Nephron (organoid): ENCODE measurements around the gene OTUD7B.

Experiments used
- H3K27ac Mint-ChIP-seq, 3 experiments: 2 replicates each; pipeline ENCODE4 v1.8.0; 2020; ENCODE audit warnings: mixed read lengths in 3 of 3, mild to moderate bottlenecking in 2 of 3, moderate library complexity in 1 of 3
- H3K27me3 Mint-ChIP-seq: 2 replicates; pipeline ENCODE4 v1.8.0; 2021; ENCODE audit warnings: low read depth, mild to moderate bottlenecking, moderate library complexity, mixed read lengths
- H3K36me3 Mint-ChIP-seq: 2 replicates; pipeline ENCODE4 v1.8.0; 2020; ENCODE audit warnings: low read depth, mixed read lengths
- H3K4me1 Mint-ChIP-seq: 2 replicates; pipeline ENCODE4 v1.8.0; 2020; ENCODE audit warnings: mixed read lengths
- H3K4me3 Mint-ChIP-seq, 3 experiments: 2 replicates each; pipeline ENCODE4 v1.8.0; 2020; ENCODE audit warnings: mild to moderate bottlenecking in 3 of 3, mixed read lengths in 3 of 3, moderate library complexity in 2 of 3
- H3K9me3 Mint-ChIP-seq: 2 replicates; pipeline ENCODE4 v1.8.0; 2020; ENCODE audit warnings: mixed read lengths
- TF ChIP-seq, protein P1 (sequence below), 3 experiments: fragments of 200-600 bp; sonication (generic); IDR thresholded peaks; one replicate each; pipeline ENCODE4 v1.5.0; 2021; ENCODE audit warnings: antibody characterized with exemption in 3 of 3; ENCODE audit not compliant: unreplicated experiment in 3 of 3

The OTUD7B gene

DNA sequence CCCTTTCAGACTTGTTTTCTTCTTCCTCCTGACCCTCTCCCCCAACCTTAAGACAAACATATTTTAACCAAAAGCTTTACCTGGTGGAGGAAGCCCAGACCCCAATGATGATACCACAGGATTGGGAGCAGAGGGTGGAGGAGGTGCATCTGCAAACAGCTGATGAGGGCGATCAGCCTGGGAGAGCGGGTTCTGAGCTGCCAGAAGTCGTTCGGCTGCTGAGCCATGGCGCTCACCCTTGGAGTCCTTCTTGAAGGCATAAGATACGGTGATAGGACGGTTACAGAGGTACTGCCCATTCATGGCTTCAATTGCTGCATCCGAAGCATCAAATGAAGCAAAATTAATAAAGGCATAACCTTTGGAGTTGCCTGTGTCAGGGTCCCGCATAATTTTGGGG lies 84.2 kb downstream of the OTUD7B start:
- Mint-ChIP-seq H3K27ac (no peak overlapping the region), H3K36me3 (peaks cover 58% of the 10 kb centered on the region), H3K4me1 (peaks cover 46% of the 10 kb centered on the region), H3K27me3 (no peaks in the 10 kb centered on the region), H3K4me3 (peak overlapping the region; percentile 97 to 98 (median 97)), H3K9me3 (no peaks in the 10 kb centered on the region)
- TF ChIP-seq, protein P1, sequence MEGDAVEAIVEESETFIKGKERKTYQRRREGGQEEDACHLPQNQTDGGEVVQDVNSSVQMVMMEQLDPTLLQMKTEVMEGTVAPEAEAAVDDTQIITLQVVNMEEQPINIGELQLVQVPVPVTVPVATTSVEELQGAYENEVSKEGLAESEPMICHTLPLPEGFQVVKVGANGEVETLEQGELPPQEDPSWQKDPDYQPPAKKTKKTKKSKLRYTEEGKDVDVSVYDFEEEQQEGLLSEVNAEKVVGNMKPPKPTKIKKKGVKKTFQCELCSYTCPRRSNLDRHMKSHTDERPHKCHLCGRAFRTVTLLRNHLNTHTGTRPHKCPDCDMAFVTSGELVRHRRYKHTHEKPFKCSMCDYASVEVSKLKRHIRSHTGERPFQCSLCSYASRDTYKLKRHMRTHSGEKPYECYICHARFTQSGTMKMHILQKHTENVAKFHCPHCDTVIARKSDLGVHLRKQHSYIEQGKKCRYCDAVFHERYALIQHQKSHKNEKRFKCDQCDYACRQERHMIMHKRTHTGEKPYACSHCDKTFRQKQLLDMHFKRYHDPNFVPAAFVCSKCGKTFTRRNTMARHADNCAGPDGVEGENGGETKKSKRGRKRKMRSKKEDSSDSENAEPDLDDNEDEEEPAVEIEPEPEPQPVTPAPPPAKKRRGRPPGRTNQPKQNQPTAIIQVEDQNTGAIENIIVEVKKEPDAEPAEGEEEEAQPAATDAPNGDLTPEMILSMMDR (IDR thresholded peaks at IDR 0.05; ENCODE audit: unreplicated experiment in 3 of 3) = no peak

DNA sequence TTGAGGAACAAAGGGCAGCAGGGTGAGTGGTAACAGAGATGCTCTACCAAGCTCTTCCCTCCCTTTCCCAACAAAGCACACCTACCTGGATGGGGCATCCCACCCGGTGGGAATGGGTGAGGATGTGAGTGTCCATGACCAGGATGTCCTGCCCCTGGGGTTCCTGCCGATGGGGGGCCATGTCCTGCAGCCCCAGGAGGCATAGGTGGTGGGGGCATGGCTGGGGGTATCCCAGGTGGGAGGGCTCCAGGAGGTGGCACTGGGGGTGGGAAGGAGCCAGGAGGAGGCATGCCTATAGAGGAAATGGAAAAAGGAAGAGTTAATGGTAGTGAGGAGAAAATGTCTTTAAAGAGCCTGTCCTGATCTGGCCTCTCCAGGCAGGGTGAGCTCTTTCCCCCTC lies 84.8 kb downstream of the OTUD7B start:
- H3K27ac Mint-ChIP-seq = no peak overlapping the region
- H3K9me3 Mint-ChIP-seq = no peaks in the 10 kb centered on the region
- TF ChIP-seq, protein P1 (IDR thresholded peaks at IDR 0.05; ENCODE audit: unreplicated experiment in 3 of 3) = no peak
- no peaks in the 10 kb centered on the region for H3K27me3 Mint-ChIP-seq
- H3K36me3 Mint-ChIP-seq = peaks cover 52% of the 10 kb centered on the region
- H3K4me3 Mint-ChIP-seq = peak overlapping the region; percentile 97 to 98 (median 97)
- H3K4me1 Mint-ChIP-seq = peaks cover 45% of the 10 kb centered on the region

DNA sequence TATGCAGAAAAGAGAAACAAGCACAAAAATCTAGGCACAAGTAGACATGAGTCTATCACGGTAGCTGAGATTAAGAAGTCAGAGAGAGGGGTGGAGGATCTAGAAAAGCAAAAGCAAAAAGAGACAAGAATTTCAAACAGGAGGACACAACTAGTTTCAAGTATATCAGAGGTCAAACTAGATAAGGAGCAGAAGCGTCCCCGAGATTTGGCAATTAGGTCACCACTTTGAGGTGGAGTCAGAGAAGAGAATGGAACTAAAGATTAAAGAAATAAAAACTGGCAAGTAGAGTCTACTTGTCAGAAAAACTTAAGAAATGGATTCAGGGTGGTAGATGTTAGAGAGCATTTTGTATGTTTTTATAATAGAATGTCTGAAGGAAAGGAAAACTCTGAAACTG lies 85.2 kb downstream of the OTUD7B start:
- H3K27me3 Mint-ChIP-seq = no peaks in the 10 kb centered on the region
- TF ChIP-seq, protein P1 (IDR thresholded peaks at IDR 0.05; ENCODE audit: unreplicated experiment in 3 of 3) = no peak
- no peaks in the 10 kb centered on the region for H3K9me3 Mint-ChIP-seq
- peak overlapping the region; percentile 97 to 98 (median 97) for H3K4me3 Mint-ChIP-seq
- peaks cover 48% of the 10 kb centered on the region for H3K36me3 Mint-ChIP-seq
- peak overlapping the region in 2 of 3 experiments; percentile 19 to 22 for H3K27ac Mint-ChIP-seq
- H3K4me1 Mint-ChIP-seq = peaks cover 41% of the 10 kb centered on the region

DNA sequence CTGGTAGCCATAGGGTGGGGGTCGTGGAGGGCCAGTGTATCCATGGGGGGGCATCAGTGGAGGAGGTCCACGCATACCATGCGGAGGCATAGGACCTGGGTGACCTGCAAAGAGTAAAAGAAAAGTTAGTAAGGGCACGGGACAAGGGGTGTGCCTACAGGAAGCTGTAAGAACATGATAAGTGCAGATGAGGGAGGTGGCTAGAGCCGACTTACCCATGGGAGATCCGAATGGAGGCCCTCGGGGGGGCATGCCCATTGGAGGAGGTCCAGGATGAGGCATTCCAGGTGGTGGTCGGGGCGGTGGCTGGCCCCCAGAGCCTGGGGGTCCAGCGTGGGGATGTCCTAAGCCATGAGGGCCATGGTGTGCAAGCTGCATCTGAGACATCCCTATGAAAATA lies 86.9 kb downstream of the OTUD7B start:
- no peaks in the 10 kb centered on the region for H3K9me3 Mint-ChIP-seq
- H3K36me3 Mint-ChIP-seq = peaks cover 48% of the 10 kb centered on the region
- TF ChIP-seq, protein P1 (IDR thresholded peaks at IDR 0.05; ENCODE audit: unreplicated experiment in 3 of 3) = no peak
- H3K4me1 Mint-ChIP-seq = peaks cover 24% of the 10 kb centered on the region
- peak overlapping the region in 1 of 3 experiments; percentile 63 for H3K27ac Mint-ChIP-seq
- no peaks in the 10 kb centered on the region for H3K27me3 Mint-ChIP-seq
- H3K4me3 Mint-ChIP-seq = peak overlapping the region; percentile 51 to 77 (median 59)

DNA sequence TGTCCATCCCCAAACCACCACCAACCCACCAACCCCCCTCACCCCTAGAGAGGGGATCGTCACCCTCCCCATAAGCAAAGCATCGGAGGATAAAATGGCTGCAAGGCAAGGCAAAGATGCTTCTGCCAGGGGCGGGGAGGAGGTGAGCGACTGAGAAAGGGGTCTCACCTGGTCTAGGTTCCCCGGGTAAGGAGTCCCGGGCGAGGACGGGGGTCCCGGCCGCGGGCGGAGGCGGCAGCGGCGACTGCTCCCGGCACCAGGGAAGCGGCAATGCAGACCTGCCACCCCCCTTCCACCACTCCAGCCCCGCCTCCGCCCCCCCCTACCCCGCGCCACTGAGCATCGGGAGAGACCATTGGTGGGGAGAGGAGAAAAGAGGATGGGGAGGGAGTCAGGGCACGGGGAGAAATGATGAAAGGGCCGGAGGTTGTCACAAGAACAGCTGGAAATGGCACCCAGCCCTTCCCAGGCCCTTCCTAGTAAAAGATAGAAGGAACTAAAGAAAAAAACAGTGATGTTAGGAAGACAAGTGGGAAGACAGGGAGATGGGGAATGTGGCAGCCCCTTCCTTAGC lies 92.9 kb downstream of the OTUD7B start, which contains the start of gene SV2A:
Gene SV2A (minus strand): TSS at position 274 of the 574 bp plus-strand sequence. CDS start 4,004 bp downstream, outside the sequence.
- Mint-ChIP-seq H3K4me1 (peaks cover 33% of the 10 kb centered on the region), H3K4me3 (peak within 1 kb of the TSS; percentile 77 to 93 (median 93)), H3K27ac (peak within 1 kb of the TSS; percentile 21 to 50 (median 45)), H3K36me3 (peaks cover 20% of the 10 kb centered on the region), H3K9me3 (no peaks in the 10 kb centered on the region), H3K27me3 (no peaks in the 10 kb centered on the region)
- TF ChIP-seq, protein P1 (IDR thresholded peaks at IDR 0.05; ENCODE audit: unreplicated experiment in 3 of 3) = no peak

DNA sequence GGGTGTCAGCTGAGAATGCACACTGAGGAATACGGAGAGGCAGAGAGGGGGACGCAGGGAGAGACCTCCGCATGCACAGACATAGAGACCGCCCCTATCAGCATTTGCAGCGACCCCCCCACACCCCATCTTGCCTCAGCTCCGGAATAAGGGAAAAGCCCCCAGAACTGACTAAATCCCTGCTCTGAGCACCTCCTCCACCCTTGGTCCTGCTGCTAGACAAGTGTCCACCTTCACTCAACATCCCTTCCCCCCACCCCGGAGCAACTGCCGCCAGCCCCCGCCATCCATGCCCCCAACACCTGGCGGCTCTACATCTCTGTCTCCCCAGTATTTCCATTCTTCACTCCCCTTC lies 93.7 kb downstream of the OTUD7B start:
- H3K27me3 Mint-ChIP-seq = no peaks in the 10 kb centered on the region
- H3K9me3 Mint-ChIP-seq = no peaks in the 10 kb centered on the region
- peak overlapping the region in 1 of 3 experiments; percentile 11 for H3K27ac Mint-ChIP-seq
- H3K4me3 Mint-ChIP-seq = peak overlapping the region; percentile 77 to 93 (median 93)
- H3K36me3 Mint-ChIP-seq = peaks cover 18% of the 10 kb centered on the region
- TF ChIP-seq, protein P1 (IDR thresholded peaks at IDR 0.05; ENCODE audit: unreplicated experiment in 3 of 3) = no peak
- peaks cover 33% of the 10 kb centered on the region for H3K4me1 Mint-ChIP-seq
